ENCODE results near the gene ADAMTS9.

DNA sequence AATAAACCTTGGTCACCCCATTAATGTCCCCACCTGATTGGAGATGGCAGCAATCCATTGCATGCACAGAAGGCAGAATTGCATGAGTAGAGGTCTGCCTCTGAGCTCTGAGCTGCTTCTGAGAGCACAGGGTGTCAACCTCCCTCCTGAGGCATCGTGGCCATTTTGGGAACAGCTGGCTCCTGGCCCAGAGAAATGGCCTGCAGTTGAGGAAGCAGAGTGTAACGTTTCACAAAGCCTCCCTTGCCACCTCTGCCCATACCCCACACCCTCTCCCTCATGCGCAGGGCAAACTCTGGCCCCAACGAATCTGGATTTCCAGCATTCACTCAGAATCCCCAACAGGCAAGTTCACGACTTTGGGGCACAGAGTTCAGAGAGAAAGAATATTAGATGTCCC, 198.9 kb downstream of the ADAMTS9 start:
- TF ChIP-seq, protein P1, sequence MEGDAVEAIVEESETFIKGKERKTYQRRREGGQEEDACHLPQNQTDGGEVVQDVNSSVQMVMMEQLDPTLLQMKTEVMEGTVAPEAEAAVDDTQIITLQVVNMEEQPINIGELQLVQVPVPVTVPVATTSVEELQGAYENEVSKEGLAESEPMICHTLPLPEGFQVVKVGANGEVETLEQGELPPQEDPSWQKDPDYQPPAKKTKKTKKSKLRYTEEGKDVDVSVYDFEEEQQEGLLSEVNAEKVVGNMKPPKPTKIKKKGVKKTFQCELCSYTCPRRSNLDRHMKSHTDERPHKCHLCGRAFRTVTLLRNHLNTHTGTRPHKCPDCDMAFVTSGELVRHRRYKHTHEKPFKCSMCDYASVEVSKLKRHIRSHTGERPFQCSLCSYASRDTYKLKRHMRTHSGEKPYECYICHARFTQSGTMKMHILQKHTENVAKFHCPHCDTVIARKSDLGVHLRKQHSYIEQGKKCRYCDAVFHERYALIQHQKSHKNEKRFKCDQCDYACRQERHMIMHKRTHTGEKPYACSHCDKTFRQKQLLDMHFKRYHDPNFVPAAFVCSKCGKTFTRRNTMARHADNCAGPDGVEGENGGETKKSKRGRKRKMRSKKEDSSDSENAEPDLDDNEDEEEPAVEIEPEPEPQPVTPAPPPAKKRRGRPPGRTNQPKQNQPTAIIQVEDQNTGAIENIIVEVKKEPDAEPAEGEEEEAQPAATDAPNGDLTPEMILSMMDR (IDR thresholded peaks at IDR 0.05) = no peak
- no peak for TF ChIP-seq POLR2A (IDR thresholded peaks at IDR 0.05)

Measured in testis (tissue), 2 donors.